HCT116 (cell line): Measurements from ENCODE around the gene ATF7IP. TPM values are rescaled to one million over a fixed set of nuclear protein-coding genes. Genes with fewer than 3 reads are reported as not detected.

Experiments
- ATAC-seq: fragments of 200-7000 bp; cut with Tn5 transposase; 2 replicates; pipeline ENCODE4 v1.9.1; 2020; ENCODE audit warnings: mild to moderate bottlenecking, moderate library complexity
- BruUV-seq: library from RNA; stranded (reverse); fragments of 400-500 nt; replicated peaks from 2 replicates; lab custom pipeline; 2021; lab: Mats Ljungman, UMichigan
- CTCF ChIA-PET: fragments of 300-600 bp; sonication (Branson Sonifier 250); formaldehyde crosslinking; loops from one replicate; lab custom pipeline; 2021; ENCODE audit warnings: antibody characterized with exemption; lab: Charles Lee
- POLR2A ChIA-PET: fragments of 300-600, 350-600 bp; sonication (Branson Sonifier 250); formaldehyde crosslinking; loops from one replicate; lab custom pipeline; 2021; ENCODE audit warnings: antibody characterized with exemption; lab: Charles Lee
- RAD21 ChIA-PET, 2 experiments: fragments of 300-600 bp; sonication (Branson Sonifier 250); formaldehyde crosslinking; loops; one replicate each; lab custom pipeline; 2023; ENCODE audit warnings: low total read pairs in 2 of 2; ENCODE audit not compliant: uncharacterized antibody in 2 of 2, unreplicated experiment in 2 of 2, low non-redundant PET in 1 of 2; lab: Charles Lee
- DNase-seq: peaks from one replicate; pipeline ENCODE4 v3.0.0-alpha.2; 2010; ENCODE audit warnings: low read depth, low spot score
- H2AFZ ChIP-seq: fragments of 200-600 bp; shearing (Covaris generic), sonication (generic); 2 replicates; pipeline ENCODE4 v1.6.1; 2017; ENCODE audit warnings: low read depth, mixed run types, mixed read lengths, antibody characterized with exemption, low read length; ENCODE audit not compliant: poor library complexity, severe bottlenecking
- H3K27ac ChIP-seq: 2 replicates; pipeline ENCODE4 v1.5.1; 2012; ENCODE audit warnings: low read depth, low read length
- H3K27me3 ChIP-seq: fragments of 200-600 bp; sonication (generic); 2 replicates; pipeline ENCODE4 v1.6.1; 2016; ENCODE audit warnings: mixed run types, low read length, mixed read lengths; ENCODE audit not compliant: insufficient read depth
- H3K36me3 ChIP-seq, 2 experiments: fragments of 200-500 bp in 1 of 2; fragments of 200-600 bp in 1 of 2; sonication (Bioruptor generic) in 1 of 2; sonication (generic) in 1 of 2; 2 replicates each; pipeline versions ENCODE4 v1.5.1 to v1.6.1; 2014 to 2016; ENCODE audit warnings: low read length in 2 of 2, inconsistent platforms in 1 of 2, mixed read lengths in 1 of 2, mixed run types in 1 of 2; ENCODE audit not compliant: insufficient read depth in 2 of 2, control insufficient read depth in 1 of 2
- H3K4me1 ChIP-seq, 2 experiments: fragments of 200-600 bp in 1 of 2; sonication (generic) in 1 of 2; 2 replicates each; pipeline versions ENCODE4 v1.5.1 to v1.6.1; 2012 to 2017; ENCODE audit warnings: low read length in 2 of 2, inconsistent platforms in 1 of 2, mild to moderate bottlenecking in 1 of 2, mixed read lengths in 1 of 2, mixed run types in 1 of 2, moderate library complexity in 1 of 2; ENCODE audit not compliant: insufficient read depth in 2 of 2, control insufficient read depth in 1 of 2
- H3K4me2 ChIP-seq: fragments of 200-600 bp; sonication (generic); 2 replicates; pipeline ENCODE4 v1.6.1; 2017; ENCODE audit warnings: mixed run types, low read length, mixed read lengths
- H3K4me3 ChIP-seq, 2 experiments: fragments of 200-600 bp in 1 of 2; sonication (generic) in 1 of 2; replicated peaks in 1 of 2; 2 replicates each; pipeline ENCODE4 v1.5.1; 2011 to 2016; ENCODE audit warnings: low read length in 2 of 2, control low read depth in 1 of 2, low read depth in 1 of 2, mild to moderate bottlenecking in 1 of 2, mixed read lengths in 1 of 2, mixed run types in 1 of 2
- H3K79me2 ChIP-seq: fragments of 200-600 bp; sonication (generic); 2 replicates; pipeline ENCODE4 v1.6.1; 2017; ENCODE audit warnings: mild to moderate bottlenecking, mixed run types, low read length, moderate library complexity, mixed read lengths; ENCODE audit not compliant: insufficient read depth
- H3K9ac ChIP-seq: fragments of 200-600 bp; sonication (generic); 2 replicates; pipeline ENCODE4 v1.6.1; 2016; ENCODE audit warnings: low read length, mixed read lengths
- H3K9me2 ChIP-seq: fragments of 200-600 bp; sonication (generic), shearing (Covaris generic); 2 replicates; pipeline ENCODE4 v1.6.1; 2017; ENCODE audit warnings: mixed run types, mild to moderate bottlenecking, moderate library complexity; ENCODE audit not compliant: insufficient read depth
- H3K9me3 ChIP-seq, 2 experiments: fragments of 200-500 bp in 1 of 2; fragments of 200-600 bp in 1 of 2; sonication (Bioruptor generic) in 1 of 2; sonication (generic) in 1 of 2; 2 replicates each; pipeline ENCODE4 v1.6.1; 2014 to 2017; ENCODE audit warnings: low read length in 2 of 2, mixed read lengths in 2 of 2, inconsistent platforms in 1 of 2, low read depth in 1 of 2, mild to moderate bottlenecking in 1 of 2, mixed run types in 1 of 2, moderate library complexity in 1 of 2; ENCODE audit not compliant: control insufficient read depth in 1 of 2, insufficient read depth in 1 of 2
- H4K20me1 ChIP-seq: fragments of 200-600 bp; sonication (generic), shearing (Covaris generic); 2 replicates; pipeline ENCODE4 v1.6.1; 2017; ENCODE audit warnings: mixed run types, mild to moderate bottlenecking, moderate library complexity; ENCODE audit not compliant: insufficient read depth
- RAD21 ChIP-seq: IDR thresholded peaks from 2 replicates; pipeline ENCODE4 v1.6.1; 2012; ENCODE audit warnings: low read depth, mild to moderate bottlenecking
- SP1 ChIP-seq: IDR thresholded peaks from 2 replicates; pipeline ENCODE4 v1.6.1; 2012; ENCODE audit warnings: low read depth
- YY1 ChIP-seq: IDR thresholded peaks from 2 replicates; pipeline ENCODE4 v1.6.1; 2011; ENCODE audit warnings: low read length, low read depth, moderate library complexity, mild to moderate bottlenecking; ENCODE audit not compliant: insufficient replicate concordance; ENCODE audit errors: extremely low read depth
- ZFX ChIP-seq: fragments of 450-650 bp; IDR thresholded peaks from 2 replicates; pipeline ENCODE4 v1.6.1; 2017
- ZNF274 ChIP-seq: fragments of 200-500 bp; sonication (Bioruptor generic); IDR thresholded peaks from 2 replicates; pipeline ENCODE4 v1.6.1; 2014; ENCODE audit warnings: mild to moderate bottlenecking, low read depth, low read length, inconsistent platforms
- intact Hi-C: fragments of 100-400 bp; cut with micrococcal nuclease; formaldehyde crosslinking; loops from 2 replicates; pipeline ENCODE4 v1.10.0; 2022
- total RNA-seq: library from RNA; stranded (reverse); gene quantifications from one replicate; pipeline ENCODE4 v1.2.1, GENCODE V29; 2021; ENCODE audit not compliant: unreplicated experiment
- TF ChIP-seq, protein P1 (sequence below), 3 experiments: fragments of 200-600 bp in 1 of 3; sonication (generic) in 1 of 3; IDR thresholded peaks in 2 of 3; conservative IDR thresholded peaks in 1 of 3; 2 replicates each; pipeline ENCODE4 v1.5.1; 2012 to 2017; ENCODE audit warnings: low read depth in 2 of 3, low read length in 2 of 3, antibody characterized with exemption in 1 of 3, borderline replicate concordance in 1 of 3, control low read depth in 1 of 3, mild to moderate bottlenecking in 1 of 3, mixed read lengths in 1 of 3, mixed run types in 1 of 3, moderate library complexity in 1 of 3; ENCODE audit not compliant: insufficient read depth in 1 of 3
- TF ChIP-seq, protein P2 (sequence below): IDR thresholded peaks from 2 replicates; pipeline ENCODE4 v1.6.1; 2012; ENCODE audit warnings: low read depth
- TF ChIP-seq, protein P3 (sequence below): IDR thresholded peaks from 2 replicates; pipeline ENCODE4 v1.6.1; 2011; ENCODE audit warnings: mild to moderate bottlenecking, low read length, moderate library complexity; ENCODE audit not compliant: insufficient replicate concordance; ENCODE audit errors: extremely low read depth

The ATF7IP gene
- total RNA-seq, 1 experiment from 2014 or later, result 38.6 TPM

DNA sequence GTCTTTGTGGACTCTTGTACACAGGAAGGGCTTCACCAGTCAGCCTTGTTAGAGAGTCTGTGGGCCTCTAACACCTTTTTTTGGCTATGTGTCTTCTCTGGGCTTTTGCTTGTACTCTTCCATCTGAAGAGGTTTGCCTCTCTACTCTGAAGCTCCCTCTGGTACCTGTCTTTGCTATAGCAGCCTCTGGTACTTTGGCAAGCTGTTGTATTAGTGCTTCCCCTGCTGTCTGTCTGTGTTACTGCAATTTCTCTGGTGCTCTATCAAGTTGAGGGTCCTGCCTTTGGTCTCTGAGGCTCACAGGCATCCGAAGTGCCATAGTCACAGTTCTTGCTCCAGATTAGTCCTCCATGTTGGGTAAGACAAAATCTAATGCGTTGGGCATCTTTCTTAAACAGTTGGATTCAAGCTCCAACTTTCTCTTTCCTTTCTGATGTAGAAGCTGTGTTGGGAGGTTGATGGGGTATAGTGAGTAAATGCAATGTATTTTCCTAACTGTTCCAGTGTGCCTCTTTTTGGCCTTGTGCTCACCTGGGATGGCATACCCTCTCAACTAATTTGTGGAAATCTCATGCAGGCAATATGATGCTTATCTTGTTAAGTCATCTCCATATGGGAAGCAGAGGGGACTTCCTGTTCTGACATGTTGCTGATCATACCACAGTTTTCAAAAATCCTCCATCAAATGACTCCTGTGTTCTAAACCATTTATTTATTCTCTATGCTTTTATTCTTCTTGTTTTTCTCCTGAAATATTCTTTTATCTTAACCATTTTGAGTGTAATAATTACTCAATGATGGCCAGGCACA, 88.8 kb downstream of the ATF7IP start:
- intact Hi-C loops, result loop anchor here (1.0 to 5.0 kb wide), 2 partner anchors 216 to 267 kb away; no protein-coding TSS in a partner anchor
- no peak overlapping the region for H2AFZ ChIP-seq
- ChIA-PET POLR2A (no interaction called here), RAD21 (interaction anchor here (0.7 to 2.1 kb wide), 4 partner anchors 216 to 590 kb away, joined by 3 to 10 read pairs (median 4); no protein-coding TSS in a partner anchor), CTCF (interaction anchor here (1.3 to 5.2 kb wide), 4 partner anchors 10 to 268 kb away, joined by 3 to 51 read pairs (median 6); no protein-coding TSS in a partner anchor)
- no peak overlapping the region for H3K4me2 ChIP-seq
- no peak overlapping the region for H3K9ac ChIP-seq
- no peaks in the 10 kb centered on the region for H3K36me3 ChIP-seq
- H3K4me1 ChIP-seq, result no peaks in the 10 kb centered on the region
- H3K27ac ChIP-seq, result no peak overlapping the region
- BruUV-seq, result no TSS peak
- DNase-seq, result peak; percentile 59
- H3K9me3 ChIP-seq, result no peaks in the 10 kb centered on the region
- no peaks in the 10 kb centered on the region for H3K27me3 ChIP-seq
- ATAC-seq, result peak; percentile 88
- H3K4me3 ChIP-seq, result no peak overlapping the region
- H3K79me2 ChIP-seq, result no peaks in the 10 kb centered on the region
- no peaks in the 10 kb centered on the region for H4K20me1 ChIP-seq
- TF ChIP-seq RAD21 (peak; percentile 91), ZNF274 (no peak)
- TF ChIP-seq, protein P1, sequence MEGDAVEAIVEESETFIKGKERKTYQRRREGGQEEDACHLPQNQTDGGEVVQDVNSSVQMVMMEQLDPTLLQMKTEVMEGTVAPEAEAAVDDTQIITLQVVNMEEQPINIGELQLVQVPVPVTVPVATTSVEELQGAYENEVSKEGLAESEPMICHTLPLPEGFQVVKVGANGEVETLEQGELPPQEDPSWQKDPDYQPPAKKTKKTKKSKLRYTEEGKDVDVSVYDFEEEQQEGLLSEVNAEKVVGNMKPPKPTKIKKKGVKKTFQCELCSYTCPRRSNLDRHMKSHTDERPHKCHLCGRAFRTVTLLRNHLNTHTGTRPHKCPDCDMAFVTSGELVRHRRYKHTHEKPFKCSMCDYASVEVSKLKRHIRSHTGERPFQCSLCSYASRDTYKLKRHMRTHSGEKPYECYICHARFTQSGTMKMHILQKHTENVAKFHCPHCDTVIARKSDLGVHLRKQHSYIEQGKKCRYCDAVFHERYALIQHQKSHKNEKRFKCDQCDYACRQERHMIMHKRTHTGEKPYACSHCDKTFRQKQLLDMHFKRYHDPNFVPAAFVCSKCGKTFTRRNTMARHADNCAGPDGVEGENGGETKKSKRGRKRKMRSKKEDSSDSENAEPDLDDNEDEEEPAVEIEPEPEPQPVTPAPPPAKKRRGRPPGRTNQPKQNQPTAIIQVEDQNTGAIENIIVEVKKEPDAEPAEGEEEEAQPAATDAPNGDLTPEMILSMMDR (IDR thresholded peaks at IDR 0.05 in 2 of 3, conservative IDR thresholded peaks at IDR 0.05 in 1 of 3; ENCODE audit: borderline replicate concordance in 1 of 3, insufficient read depth in 1 of 3, low read depth in 2 of 3, low read length in 2 of 3), result peak; percentile 86 to 98 (median 88)
- TF ChIP-seq, all 23 proteins: peak for 2
- no peaks in the 10 kb centered on the region for H3K9me2 ChIP-seq

DNA sequence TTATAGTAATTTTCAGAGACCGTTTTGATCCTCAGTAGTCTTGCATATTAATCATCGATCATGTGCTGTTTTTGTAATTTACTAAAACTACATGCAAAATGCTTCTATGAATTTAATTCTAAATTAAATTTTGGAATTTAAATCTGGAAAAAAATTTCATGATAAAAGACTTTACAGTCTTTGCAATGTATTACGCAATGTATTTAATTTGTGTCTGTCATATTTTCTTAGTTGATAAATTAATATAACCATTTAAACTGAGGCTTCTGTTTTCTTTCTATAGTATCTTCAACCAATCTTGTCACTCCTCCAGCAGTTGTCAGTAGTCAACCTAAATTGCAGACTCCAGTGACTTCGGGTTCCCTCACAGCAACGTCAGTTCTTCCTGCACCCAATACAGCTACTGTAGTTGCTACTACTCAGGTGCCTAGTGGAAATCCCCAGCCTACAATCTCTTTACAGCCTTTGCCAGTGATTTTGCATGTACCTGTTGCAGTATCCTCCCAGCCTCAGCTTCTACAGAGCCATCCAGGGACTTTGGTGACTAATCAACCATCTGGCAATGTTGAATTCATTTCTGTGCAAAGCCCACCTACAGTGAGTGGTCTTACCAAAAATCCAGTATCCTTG, 94.8 kb downstream of the ATF7IP start:
- no peak for DNase-seq
- Histone ChIP-seq H3K27me3 (no peaks in the 10 kb centered on the region), H3K36me3 (peaks cover 5 to 6% of the 10 kb centered on the region in 2 experiments; a peak in 2 of 4 replicates), H2AFZ (no peak overlapping the region), H3K4me3 (no peak overlapping the region), H3K4me1 (no peaks in the 10 kb centered on the region), H3K9ac (no peak overlapping the region), H4K20me1 (no peaks in the 10 kb centered on the region), H3K4me2 (no peak overlapping the region), H3K9me3 (no peaks in the 10 kb centered on the region), H3K79me2 (no peaks in the 10 kb centered on the region), H3K9me2 (no peaks in the 10 kb centered on the region), H3K27ac (no peak overlapping the region)
- ATAC-seq, result no peak
- ChIA-PET CTCF (no interaction called here), POLR2A (no interaction called here), RAD21 (no interaction called here)
- BruUV-seq, result no TSS peak
- intact Hi-C loops, result no loop called here
- TF ChIP-seq YY1, result no peak
- no peak for TF ChIP-seq SP1
- TF ChIP-seq ZFX, result no peak
- TF ChIP-seq, protein P2, sequence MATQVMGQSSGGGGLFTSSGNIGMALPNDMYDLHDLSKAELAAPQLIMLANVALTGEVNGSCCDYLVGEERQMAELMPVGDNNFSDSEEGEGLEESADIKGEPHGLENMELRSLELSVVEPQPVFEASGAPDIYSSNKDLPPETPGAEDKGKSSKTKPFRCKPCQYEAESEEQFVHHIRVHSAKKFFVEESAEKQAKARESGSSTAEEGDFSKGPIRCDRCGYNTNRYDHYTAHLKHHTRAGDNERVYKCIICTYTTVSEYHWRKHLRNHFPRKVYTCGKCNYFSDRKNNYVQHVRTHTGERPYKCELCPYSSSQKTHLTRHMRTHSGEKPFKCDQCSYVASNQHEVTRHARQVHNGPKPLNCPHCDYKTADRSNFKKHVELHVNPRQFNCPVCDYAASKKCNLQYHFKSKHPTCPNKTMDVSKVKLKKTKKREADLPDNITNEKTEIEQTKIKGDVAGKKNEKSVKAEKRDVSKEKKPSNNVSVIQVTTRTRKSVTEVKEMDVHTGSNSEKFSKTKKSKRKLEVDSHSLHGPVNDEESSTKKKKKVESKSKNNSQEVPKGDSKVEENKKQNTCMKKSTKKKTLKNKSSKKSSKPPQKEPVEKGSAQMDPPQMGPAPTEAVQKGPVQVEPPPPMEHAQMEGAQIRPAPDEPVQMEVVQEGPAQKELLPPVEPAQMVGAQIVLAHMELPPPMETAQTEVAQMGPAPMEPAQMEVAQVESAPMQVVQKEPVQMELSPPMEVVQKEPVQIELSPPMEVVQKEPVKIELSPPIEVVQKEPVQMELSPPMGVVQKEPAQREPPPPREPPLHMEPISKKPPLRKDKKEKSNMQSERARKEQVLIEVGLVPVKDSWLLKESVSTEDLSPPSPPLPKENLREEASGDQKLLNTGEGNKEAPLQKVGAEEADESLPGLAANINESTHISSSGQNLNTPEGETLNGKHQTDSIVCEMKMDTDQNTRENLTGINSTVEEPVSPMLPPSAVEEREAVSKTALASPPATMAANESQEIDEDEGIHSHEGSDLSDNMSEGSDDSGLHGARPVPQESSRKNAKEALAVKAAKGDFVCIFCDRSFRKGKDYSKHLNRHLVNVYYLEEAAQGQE, result no peak
- TF ChIP-seq, protein P3, sequence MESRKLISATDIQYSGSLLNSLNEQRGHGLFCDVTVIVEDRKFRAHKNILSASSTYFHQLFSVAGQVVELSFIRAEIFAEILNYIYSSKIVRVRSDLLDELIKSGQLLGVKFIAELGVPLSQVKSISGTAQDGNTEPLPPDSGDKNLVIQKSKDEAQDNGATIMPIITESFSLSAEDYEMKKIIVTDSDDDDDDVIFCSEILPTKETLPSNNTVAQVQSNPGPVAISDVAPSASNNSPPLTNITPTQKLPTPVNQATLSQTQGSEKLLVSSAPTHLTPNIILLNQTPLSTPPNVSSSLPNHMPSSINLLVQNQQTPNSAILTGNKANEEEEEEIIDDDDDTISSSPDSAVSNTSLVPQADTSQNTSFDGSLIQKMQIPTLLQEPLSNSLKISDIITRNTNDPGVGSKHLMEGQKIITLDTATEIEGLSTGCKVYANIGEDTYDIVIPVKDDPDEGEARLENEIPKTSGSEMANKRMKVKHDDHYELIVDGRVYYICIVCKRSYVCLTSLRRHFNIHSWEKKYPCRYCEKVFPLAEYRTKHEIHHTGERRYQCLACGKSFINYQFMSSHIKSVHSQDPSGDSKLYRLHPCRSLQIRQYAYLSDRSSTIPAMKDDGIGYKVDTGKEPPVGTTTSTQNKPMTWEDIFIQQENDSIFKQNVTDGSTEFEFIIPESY, result no peak
